NT2/D1 (cell line): ENCODE results near the gene SDC1.

ENCODE experiments used
- DNase-seq: peaks from one replicate; pipeline ENCODE4 v3.0.0-alpha.2; 2011; ENCODE audit warnings: low read depth, low spot score
- H3K27me3 ChIP-seq: 2 replicates; pipeline ENCODE4 v1.6.0; 2011; ENCODE audit warnings: mild to moderate bottlenecking; ENCODE audit not compliant: insufficient read length, insufficient read depth
- H3K36me3 ChIP-seq: 2 replicates; pipeline ENCODE4 v1.6.1; 2011; ENCODE audit warnings: mild to moderate bottlenecking, low read length, mixed read lengths; ENCODE audit not compliant: insufficient read depth, insufficient read length
- H3K4me1 ChIP-seq: 2 replicates; pipeline ENCODE4 v1.5.1; 2011; ENCODE audit not compliant: insufficient read depth, insufficient read length
- H3K4me3 ChIP-seq: 2 replicates; pipeline ENCODE4 v1.5.1; 2011; ENCODE audit warnings: low read depth; ENCODE audit not compliant: insufficient read length
- H3K9ac ChIP-seq: 2 replicates; pipeline ENCODE4 v1.6.0; 2011; ENCODE audit warnings: low read depth; ENCODE audit not compliant: insufficient read length
- H3K9me3 ChIP-seq: 2 replicates; pipeline ENCODE4 v1.5.1; 2011; ENCODE audit warnings: mild to moderate bottlenecking, low read length; ENCODE audit not compliant: insufficient read depth
- SUZ12 ChIP-seq: IDR thresholded peaks from 2 replicates; pipeline ENCODE4 v1.6.1; 2011; ENCODE audit not compliant: insufficient read length, insufficient read depth; ENCODE audit errors: extremely low read depth
- YY1 ChIP-seq: IDR thresholded peaks from 2 replicates; pipeline ENCODE4 v1.6.1; 2011; ENCODE audit not compliant: insufficient read length, insufficient read depth
- ZNF274 ChIP-seq: IDR thresholded peaks from 2 replicates; pipeline ENCODE4 v1.6.1; 2011; ENCODE audit warnings: mild to moderate bottlenecking, low read depth, low read length

The SDC1 gene

DNA sequence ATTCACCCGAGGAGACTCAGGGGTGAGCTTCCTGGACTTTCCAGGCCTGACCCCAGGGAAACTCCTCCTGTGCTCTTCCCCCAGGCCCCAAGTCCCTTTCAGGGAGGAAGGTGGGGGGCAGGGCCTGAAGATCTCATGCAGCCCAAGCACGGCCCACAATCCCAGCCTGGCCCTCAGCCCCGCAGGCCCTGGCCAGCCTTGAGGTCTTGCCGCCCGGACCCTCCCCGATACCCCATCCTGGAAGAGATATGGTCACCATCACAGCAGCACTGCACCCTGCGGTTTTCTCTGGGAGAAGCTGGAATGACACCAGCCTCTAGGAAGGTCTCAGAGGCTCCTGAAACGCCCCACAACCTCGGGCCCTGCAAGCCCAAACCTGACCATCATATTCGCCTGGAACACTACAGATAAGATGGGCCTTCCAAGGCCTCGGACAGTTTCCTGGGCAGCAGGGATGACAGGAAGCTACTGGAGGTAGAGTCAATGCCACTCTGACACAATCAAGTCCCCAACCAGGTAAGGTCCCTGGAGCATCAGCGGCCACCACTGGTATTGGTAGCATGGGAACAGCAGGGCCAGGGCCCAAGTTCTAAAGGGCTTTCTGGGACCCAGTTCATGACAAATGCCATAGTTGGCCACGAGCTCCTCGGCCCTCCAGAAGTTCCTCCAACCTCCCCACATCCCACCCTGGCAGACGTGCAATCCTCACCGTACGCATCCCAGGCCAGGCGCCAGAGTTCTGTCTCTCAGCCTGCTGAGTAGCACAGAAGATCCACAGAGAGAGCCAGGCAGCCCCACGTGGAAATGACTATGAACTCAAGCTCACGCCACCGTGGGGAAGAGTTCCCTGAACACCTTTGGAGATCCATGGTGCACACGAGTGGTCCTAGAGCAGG is 8.6 kb downstream of the SDC1 start:
- Histone ChIP-seq H3K4me3 (no peak overlapping the region), H3K36me3 (peaks cover 27% of the 10 kb centered on the region), H3K27me3 (no peaks in the 10 kb centered on the region), H3K4me1 (peaks cover 9% of the 10 kb centered on the region), H3K9ac (no peak overlapping the region), H3K9me3 (no peaks in the 10 kb centered on the region)
- TF ChIP-seq ZNF274 (no peak), YY1 (no peak), SUZ12 (no peak)
- DNase-seq: no peak

DNA sequence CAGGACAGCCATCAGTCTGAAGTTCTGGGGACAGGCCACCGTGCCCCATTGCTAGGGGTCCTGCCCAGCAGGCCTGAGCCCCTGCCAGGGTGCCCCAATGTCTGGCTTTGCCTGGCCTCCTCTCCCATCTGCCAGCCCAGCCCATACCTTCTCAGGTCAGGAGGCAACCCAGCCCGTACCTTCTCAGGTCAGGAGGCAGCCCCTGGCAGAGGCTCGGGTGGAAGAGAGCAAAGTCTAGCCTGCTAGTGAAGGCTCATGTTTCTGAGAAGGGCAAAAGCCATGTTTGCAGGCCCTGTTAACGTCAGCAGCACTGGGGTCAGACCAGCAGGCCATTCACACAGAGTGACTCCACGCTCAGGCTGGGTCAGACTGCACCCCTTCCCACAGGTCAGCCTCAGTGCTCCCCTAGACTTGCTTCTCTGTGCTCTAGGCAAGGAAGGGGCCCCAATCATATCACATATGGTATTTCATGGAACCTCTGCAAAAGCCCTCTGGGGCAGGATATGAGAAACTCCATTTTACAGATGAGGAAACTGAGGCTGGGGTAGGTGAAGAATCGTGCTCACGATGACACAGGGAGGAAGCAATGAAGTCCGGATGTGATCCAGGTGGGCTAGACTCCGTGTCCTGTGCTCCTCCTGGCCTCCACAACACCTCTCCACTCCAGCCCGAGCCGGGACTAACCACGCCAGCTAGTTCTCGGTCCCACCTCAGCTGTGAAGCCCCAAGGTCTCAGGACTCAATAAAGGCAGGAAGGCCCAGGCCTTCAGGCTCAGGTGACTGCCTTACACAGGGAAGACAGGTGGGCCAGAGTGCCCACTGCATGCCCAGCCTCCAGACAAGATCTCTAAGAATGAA is 9.5 kb downstream of the SDC1 start:
- Histone ChIP-seq H3K9me3 (no peaks in the 10 kb centered on the region), H3K4me3 (no peak overlapping the region), H3K27me3 (no peaks in the 10 kb centered on the region), H3K36me3 (peaks cover 20% of the 10 kb centered on the region), H3K9ac (no peak overlapping the region), H3K4me1 (peaks cover 11% of the 10 kb centered on the region)
- DNase-seq: no peak
- TF ChIP-seq SUZ12 (no peak), YY1 (no peak), ZNF274 (no peak)

DNA sequence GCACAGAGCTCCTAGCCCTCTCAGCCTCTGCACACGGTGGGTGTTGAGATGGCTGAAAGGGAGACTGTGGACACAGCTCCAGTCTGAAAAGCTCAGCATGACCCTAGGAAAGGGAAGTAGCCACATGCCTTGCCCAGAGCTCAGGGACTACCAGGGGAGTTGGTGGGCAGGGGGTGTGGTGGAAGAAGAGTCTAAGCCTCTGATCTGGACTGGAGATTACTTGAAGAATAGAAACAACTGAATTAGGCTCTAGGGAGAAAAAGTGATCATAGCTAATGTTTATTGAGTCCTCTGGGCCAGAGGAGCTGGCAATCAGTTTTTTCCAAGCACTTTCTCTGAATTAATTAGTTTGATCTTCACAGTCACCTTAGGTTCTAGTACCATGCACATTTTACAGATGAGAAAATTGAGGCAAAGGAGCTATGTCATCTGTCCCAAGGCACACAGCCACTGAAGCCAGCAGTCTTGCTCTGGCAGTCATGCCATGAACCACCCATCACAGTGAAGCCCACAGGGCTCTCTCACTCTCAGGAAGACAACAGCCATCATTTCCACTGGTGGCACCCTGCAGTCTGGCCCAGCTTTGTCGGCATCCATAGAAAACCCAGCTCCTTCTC is 10.3 kb downstream of the SDC1 start:
- no peaks in the 10 kb centered on the region for H3K9me3 ChIP-seq
- peaks cover 13% of the 10 kb centered on the region for H3K4me1 ChIP-seq
- TF ChIP-seq SUZ12: no peak
- TF ChIP-seq ZNF274: no peak
- no peak for TF ChIP-seq YY1
- no peaks in the 10 kb centered on the region for H3K27me3 ChIP-seq
- no peak for DNase-seq
- peaks cover 19% of the 10 kb centered on the region for H3K36me3 ChIP-seq
- no peak overlapping the region for H3K4me3 ChIP-seq
- H3K9ac ChIP-seq: no peak overlapping the region

DNA sequence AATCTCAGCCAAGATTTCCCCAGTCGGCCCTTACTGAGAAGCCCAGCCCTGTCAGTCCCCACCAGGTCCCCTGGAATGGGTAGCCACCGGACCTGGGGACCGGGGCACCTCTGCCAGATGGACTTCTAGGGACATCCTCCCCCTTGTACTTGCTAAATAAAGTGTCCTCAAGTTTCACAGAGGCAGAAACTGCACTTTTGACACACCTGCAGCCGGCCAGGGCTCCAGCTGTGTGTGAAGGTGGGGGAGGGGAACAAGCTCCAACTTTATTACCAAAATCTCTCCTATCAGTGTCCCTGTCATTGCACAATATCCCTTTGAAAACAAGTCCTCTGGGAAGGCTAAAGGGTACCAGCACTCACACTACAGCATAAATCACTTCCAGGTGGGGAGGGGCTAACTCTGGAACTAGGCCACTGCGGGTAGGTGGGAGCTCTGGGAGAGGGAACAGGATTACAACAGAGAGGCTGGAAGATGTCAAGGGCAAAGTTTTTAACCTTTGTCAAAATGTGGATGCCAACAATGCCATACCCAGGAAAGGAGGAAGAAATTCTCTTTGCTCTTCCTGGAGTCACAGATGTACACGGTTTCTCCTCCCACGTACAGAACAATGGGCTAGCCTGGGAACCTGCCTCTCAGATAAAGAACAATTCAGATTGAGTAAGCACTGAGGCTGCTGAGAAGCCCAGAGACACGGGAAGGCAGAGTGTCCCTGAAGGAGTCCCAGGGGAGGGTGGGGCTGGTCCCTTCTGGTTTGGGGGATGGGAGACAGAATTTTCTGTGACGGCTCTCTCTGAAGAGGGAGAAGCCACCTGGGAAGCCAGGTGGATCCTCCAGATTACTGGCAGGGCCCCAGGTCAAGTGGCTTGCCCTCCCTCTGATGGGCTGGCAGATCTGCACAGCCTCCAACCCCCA is 11.0 kb downstream of the SDC1 start:
- H3K9me3 ChIP-seq: no peaks in the 10 kb centered on the region
- H3K27me3 ChIP-seq: no peaks in the 10 kb centered on the region
- no peak overlapping the region for H3K4me3 ChIP-seq
- peaks cover 14% of the 10 kb centered on the region for H3K4me1 ChIP-seq
- H3K9ac ChIP-seq: no peak overlapping the region
- peaks cover 14% of the 10 kb centered on the region for H3K36me3 ChIP-seq
- DNase-seq: no peak
- TF ChIP-seq YY1: no peak

DNA sequence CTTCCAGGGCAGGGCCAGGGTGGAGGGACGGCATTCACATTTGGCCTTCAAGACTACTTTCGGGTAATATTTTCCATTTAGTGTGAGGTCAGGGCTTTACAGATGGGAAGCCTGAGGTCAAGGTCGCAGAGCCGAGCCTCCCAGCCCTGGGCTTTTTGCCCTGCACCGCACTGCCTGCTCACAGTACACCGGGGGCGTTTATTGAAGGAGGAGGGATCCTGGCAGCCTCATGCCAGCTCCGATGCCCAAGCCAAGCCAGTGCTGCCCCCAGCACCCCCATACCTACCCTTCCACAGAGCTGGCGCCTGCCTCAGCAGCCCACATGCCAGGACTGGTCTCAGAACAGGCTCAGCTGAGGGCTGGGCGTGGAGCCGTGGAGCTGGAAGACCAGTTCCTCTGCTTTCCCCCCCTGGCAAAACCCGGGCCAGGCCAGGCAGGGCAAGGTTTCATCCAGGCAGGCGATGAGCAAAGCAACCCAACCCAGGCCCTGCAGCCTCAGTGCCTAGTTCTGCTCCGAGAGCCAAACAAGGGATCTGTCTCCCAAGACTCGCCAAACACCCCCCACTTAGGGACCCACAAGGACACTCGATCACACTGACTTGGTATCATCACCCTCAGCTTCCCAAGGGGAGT is 11.9 kb downstream of the SDC1 start:
- Histone ChIP-seq H3K4me1 (peaks cover 18% of the 10 kb centered on the region), H3K9ac (peak overlapping the region; percentile 42), H3K9me3 (no peaks in the 10 kb centered on the region), H3K27me3 (no peaks in the 10 kb centered on the region), H3K36me3 (peaks cover 11% of the 10 kb centered on the region), H3K4me3 (no peak overlapping the region)
- no peak for DNase-seq
- TF ChIP-seq YY1 (no peak), SUZ12 (no peak), ZNF274 (no peak)

DNA sequence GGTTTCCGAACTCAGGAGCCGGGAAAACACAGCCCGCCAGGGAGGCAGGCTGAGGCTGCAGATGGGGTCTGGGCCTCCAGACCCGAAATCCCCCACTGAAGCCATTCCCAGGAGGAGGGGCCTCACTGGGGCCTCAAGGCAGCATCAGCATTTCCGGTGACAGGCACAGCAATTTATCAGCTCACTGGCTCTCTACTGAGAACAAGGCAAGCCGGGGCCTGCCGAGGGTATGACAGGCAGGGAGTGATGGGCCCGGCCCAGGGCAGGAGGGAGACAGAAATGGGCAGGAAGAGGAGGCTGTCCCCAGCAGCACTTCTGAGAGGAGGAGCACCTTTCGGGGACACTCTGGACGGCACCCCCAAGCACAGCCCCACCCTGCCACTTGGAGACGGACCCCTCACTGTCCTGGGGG is 12.5 kb downstream of the SDC1 start:
- Histone ChIP-seq H3K9ac (no peak overlapping the region), H3K9me3 (no peaks in the 10 kb centered on the region), H3K4me3 (no peak overlapping the region), H3K36me3 (peaks cover 11% of the 10 kb centered on the region), H3K4me1 (peaks cover 21% of the 10 kb centered on the region), H3K27me3 (no peaks in the 10 kb centered on the region)
- no peak for DNase-seq
- TF ChIP-seq YY1: no peak
- no peak for TF ChIP-seq SUZ12
- TF ChIP-seq ZNF274: no peak
